Fibroblast of mammary gland (primary cell): ENCODE data around the gene MBD3L5.

Experiments
- DNase-seq: peaks from one replicate; pipeline ENCODE4 v3.0.0-alpha.2; 2010; ENCODE audit warnings: low read depth
- H3K4me3 ChIP-seq: 2 replicates; pipeline ENCODE4 v1.5.1; 2011; ENCODE audit warnings: low read depth, mild to moderate bottlenecking, low read length, moderate library complexity; ENCODE audit not compliant: control insufficient read depth
- CTCF ChIP-seq: conservative IDR thresholded peaks from 2 replicates; pipeline ENCODE4 v1.5.1; 2011; ENCODE audit warnings: low read depth, low read length, inconsistent platforms; ENCODE audit not compliant: control insufficient read depth, insufficient read depth

Gene MBD3L5

GRCh38 chr19:6999933-7000332 lies 30.4 kb upstream of the MBD3L5 start:
- no peak for TF ChIP-seq CTCF
- H3K4me3 ChIP-seq: no peak overlapping the region
- no peak for DNase-seq

- no peak overlapping the region for H3K4me3 ChIP-seq
- TF ChIP-seq CTCF: no peak
- DNase-seq: no peak
Observed at GRCh38 chr19:7000333-7000732, 30.0 kb upstream of the MBD3L5 start.

GRCh38 chr19:7000816-7001215 lies 29.6 kb upstream of the MBD3L5 start:
- H3K4me3 ChIP-seq: no peak overlapping the region
- DNase-seq: no peak
- TF ChIP-seq CTCF: no peak

- DNase-seq: peak; percentile 33
- TF ChIP-seq CTCF: peak; percentile 58
- H3K4me3 ChIP-seq: no peak overlapping the region
Observed at GRCh38 chr19:7004313-7004931, 26.0 kb upstream of the MBD3L5 start.

- DNase-seq: no peak
- H3K4me3 ChIP-seq: no peak overlapping the region
- TF ChIP-seq CTCF: no peak
Observed at GRCh38 chr19:7006135-7006704, 24.2 kb upstream of the MBD3L5 start.

- no peak for DNase-seq
- H3K4me3 ChIP-seq: no peak overlapping the region
- no peak for TF ChIP-seq CTCF
Observed at GRCh38 chr19:7007859-7008258, 22.5 kb upstream of the MBD3L5 start.
